Measurements from ENCODE around the gene NCKAP5.

Gene NCKAP5

DNA sequence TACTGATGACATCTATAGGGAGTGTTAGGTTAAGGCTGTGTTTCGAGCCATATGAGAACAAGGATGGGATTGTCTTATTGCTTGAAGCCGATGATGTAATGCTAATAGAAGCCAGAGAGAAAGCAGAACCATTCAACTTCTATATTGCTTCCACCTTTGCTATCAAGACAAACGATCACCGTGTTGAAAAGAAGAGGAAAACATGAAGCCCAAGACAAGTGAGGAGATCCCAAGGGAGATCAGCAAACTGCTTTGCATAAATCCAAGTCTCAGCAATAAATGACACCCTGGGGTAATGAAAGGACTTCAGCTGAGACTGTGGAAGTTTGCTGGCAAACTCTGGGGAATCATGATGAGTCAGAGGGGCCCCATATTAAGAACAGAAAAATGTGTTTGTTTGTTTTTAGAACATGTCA lies 206.2 kb downstream of the NCKAP5 start:
- Histone ChIP-seq H3K27me3 (ENCODE audit: control insufficient read depth in 1 of 2, insufficient read depth in 2 of 2, low read length in 2 of 2) (no peaks in the 10 kb centered on the region), H3K27ac (ENCODE audit: low read depth, low read length) (no peak overlapping the region), H3K9me3 (ENCODE audit: control insufficient read depth in 1 of 2, low read length in 2 of 2) (no peaks in the 10 kb centered on the region), H3K36me3 (ENCODE audit: control insufficient read depth in 1 of 2, insufficient read depth in 2 of 2, low read length in 2 of 2) (no peaks in the 10 kb centered on the region), H3K4me1 (ENCODE audit: control insufficient read depth in 1 of 2, insufficient read depth in 2 of 2, low read length in 2 of 2) (no peaks in the 10 kb centered on the region), H3K9ac (ENCODE audit: low read depth in 1 of 2, low read length in 2 of 2) (no peak overlapping the region), H3K4me3 (ENCODE audit: low read depth in 1 of 2, low read length in 2 of 2) (no peak overlapping the region)

DNA sequence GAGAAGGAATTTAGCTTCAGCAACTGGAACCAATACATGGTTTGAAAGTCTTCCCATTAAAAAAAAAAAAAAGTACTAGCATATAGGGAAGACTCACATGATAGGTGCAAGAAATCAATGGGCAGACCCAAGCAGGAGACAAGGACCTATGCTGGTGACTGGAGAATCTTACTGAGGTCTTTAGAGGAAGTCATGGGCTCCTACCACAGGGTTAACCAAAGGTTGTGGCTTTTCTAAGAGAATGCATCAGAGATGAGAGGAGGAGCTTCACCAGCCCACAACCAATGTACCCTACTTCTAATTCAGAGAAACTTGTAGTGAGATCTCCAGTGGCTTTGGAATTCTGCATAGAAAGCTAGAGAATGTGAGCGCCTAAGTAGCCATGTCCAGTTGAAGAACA lies 207.4 kb downstream of the NCKAP5 start:
- no peak overlapping the region for H3K9ac ChIP-seq (ENCODE audit: low read depth in 1 of 2, low read length in 2 of 2)
- H3K9me3 ChIP-seq (ENCODE audit: control insufficient read depth in 1 of 2, low read length in 2 of 2) = no peaks in the 10 kb centered on the region
- no peak overlapping the region for H3K4me3 ChIP-seq (ENCODE audit: low read depth in 1 of 2, low read length in 2 of 2)
- no peaks in the 10 kb centered on the region for H3K27me3 ChIP-seq (ENCODE audit: control insufficient read depth in 1 of 2, insufficient read depth in 2 of 2, low read length in 2 of 2)
- no peaks in the 10 kb centered on the region for H3K4me1 ChIP-seq (ENCODE audit: control insufficient read depth in 1 of 2, insufficient read depth in 2 of 2, low read length in 2 of 2)
- H3K36me3 ChIP-seq (ENCODE audit: control insufficient read depth in 1 of 2, insufficient read depth in 2 of 2, low read length in 2 of 2) = no peaks in the 10 kb centered on the region
- H3K27ac ChIP-seq (ENCODE audit: low read depth, low read length) = no peak overlapping the region

DNA sequence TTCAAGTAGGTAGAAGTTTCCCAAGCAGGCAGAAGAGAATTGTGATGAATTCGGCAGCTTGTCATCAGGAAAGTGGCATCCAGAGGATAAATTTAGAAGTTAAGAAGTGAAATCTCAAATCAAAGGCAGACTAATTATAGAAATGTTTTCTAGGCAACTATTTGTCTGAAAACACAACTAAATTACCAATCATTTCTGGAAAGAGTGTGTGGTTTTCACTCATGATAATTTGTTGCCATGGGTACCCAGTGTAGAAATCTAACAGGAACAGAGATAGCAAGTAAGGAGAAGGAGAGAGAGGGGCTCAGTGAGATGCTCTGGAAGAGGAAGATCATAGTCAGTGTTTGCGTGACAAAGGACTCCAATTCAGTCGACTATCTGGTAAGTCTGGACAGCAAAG lies 208.1 kb downstream of the NCKAP5 start:
- no peak overlapping the region for H3K9ac ChIP-seq (ENCODE audit: low read depth in 1 of 2, low read length in 2 of 2)
- no peaks in the 10 kb centered on the region for H3K36me3 ChIP-seq (ENCODE audit: control insufficient read depth in 1 of 2, insufficient read depth in 2 of 2, low read length in 2 of 2)
- H3K27ac ChIP-seq (ENCODE audit: low read depth, low read length) = no peak overlapping the region
- no peaks in the 10 kb centered on the region for H3K4me1 ChIP-seq (ENCODE audit: control insufficient read depth in 1 of 2, insufficient read depth in 2 of 2, low read length in 2 of 2)
- H3K27me3 ChIP-seq (ENCODE audit: control insufficient read depth in 1 of 2, insufficient read depth in 2 of 2, low read length in 2 of 2) = no peaks in the 10 kb centered on the region
- no peak overlapping the region for H3K4me3 ChIP-seq (ENCODE audit: low read depth in 1 of 2, low read length in 2 of 2)
- H3K9me3 ChIP-seq (ENCODE audit: control insufficient read depth in 1 of 2, low read length in 2 of 2) = no peaks in the 10 kb centered on the region

DNA sequence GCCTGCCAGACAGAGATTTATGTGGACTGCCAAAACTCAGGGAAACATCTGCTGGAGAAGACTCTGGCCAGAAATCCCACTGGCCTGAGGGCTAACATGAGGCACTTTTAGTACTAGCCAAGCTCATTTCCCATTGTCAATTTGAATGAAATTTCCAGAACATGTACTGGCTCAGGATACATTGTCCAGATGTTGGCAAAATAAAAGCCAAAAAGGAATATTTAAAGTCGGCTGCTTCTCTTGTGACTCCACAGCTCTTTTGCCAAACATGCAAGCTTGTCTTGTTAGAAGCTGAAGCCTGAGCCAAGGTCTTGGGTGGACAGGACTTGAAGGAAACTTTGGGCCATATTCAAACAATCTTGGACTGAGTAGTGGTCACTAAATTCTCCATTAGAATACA lies 215.5 kb downstream of the NCKAP5 start:
- Histone ChIP-seq H3K27me3 (ENCODE audit: control insufficient read depth in 1 of 2, insufficient read depth in 2 of 2, low read length in 2 of 2) (no peaks in the 10 kb centered on the region), H3K9me3 (ENCODE audit: control insufficient read depth in 1 of 2, low read length in 2 of 2) (no peaks in the 10 kb centered on the region), H3K4me3 (ENCODE audit: low read depth in 1 of 2, low read length in 2 of 2) (no peak overlapping the region), H3K36me3 (ENCODE audit: control insufficient read depth in 1 of 2, insufficient read depth in 2 of 2, low read length in 2 of 2) (no peaks in the 10 kb centered on the region), H3K27ac (ENCODE audit: low read depth, low read length) (no peak overlapping the region), H3K4me1 (ENCODE audit: control insufficient read depth in 1 of 2, insufficient read depth in 2 of 2, low read length in 2 of 2) (no peaks in the 10 kb centered on the region), H3K9ac (ENCODE audit: low read depth in 1 of 2, low read length in 2 of 2) (no peak overlapping the region)

DNA sequence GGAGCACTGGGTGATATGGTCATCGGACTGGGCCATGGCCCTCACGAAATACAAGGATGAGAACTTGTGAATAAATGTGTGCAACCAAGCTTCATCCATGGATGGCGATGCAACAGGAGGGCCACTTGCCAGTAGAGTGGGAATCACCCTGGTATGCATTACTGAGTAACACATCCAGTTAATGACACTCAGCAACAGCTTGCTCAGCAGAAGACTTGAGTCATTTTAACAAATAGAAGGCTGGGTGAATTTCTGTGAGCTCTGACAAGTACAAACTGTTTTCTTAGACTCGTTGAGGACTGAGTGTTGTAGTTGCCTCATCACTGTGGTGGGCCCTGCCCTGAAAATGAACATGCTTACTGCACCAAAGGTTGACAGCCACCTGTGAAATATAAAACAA lies 221.6 kb downstream of the NCKAP5 start:
- H3K27me3 ChIP-seq (ENCODE audit: control insufficient read depth in 1 of 2, insufficient read depth in 2 of 2, low read length in 2 of 2) = no peaks in the 10 kb centered on the region
- no peak overlapping the region for H3K4me3 ChIP-seq (ENCODE audit: low read depth in 1 of 2, low read length in 2 of 2)
- H3K4me1 ChIP-seq (ENCODE audit: control insufficient read depth in 1 of 2, insufficient read depth in 2 of 2, low read length in 2 of 2) = no peaks in the 10 kb centered on the region
- H3K36me3 ChIP-seq (ENCODE audit: control insufficient read depth in 1 of 2, insufficient read depth in 2 of 2, low read length in 2 of 2) = no peaks in the 10 kb centered on the region
- no peak overlapping the region for H3K9ac ChIP-seq (ENCODE audit: low read depth in 1 of 2, low read length in 2 of 2)
- H3K9me3 ChIP-seq (ENCODE audit: control insufficient read depth in 1 of 2, low read length in 2 of 2) = no peaks in the 10 kb centered on the region
- no peak overlapping the region for H3K27ac ChIP-seq (ENCODE audit: low read depth, low read length)

DNA sequence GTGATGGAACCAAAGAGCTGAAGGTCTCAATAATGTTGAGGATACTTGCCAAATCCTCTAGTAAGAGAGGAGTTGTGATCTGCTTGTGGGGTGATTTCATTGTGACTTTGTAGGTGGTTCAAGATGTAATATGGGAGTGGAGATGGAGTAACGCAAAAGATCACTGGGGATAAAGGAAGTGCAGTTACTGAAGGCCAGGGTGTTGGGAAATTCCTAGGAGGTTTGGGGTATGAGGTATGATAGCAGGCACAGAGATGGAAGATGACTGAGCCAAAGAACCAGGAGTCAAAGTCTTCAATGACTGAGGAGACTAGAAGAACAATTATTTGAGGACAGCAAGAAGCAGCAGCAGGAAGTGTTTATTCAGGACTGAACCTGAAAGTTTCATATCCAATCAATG lies 222.6 kb downstream of the NCKAP5 start:
- Histone ChIP-seq H3K27me3 (ENCODE audit: control insufficient read depth in 1 of 2, insufficient read depth in 2 of 2, low read length in 2 of 2) (no peaks in the 10 kb centered on the region), H3K9ac (ENCODE audit: low read depth in 1 of 2, low read length in 2 of 2) (no peak overlapping the region), H3K9me3 (ENCODE audit: control insufficient read depth in 1 of 2, low read length in 2 of 2) (no peaks in the 10 kb centered on the region), H3K27ac (ENCODE audit: low read depth, low read length) (no peak overlapping the region), H3K4me3 (ENCODE audit: low read depth in 1 of 2, low read length in 2 of 2) (no peak overlapping the region), H3K36me3 (ENCODE audit: control insufficient read depth in 1 of 2, insufficient read depth in 2 of 2, low read length in 2 of 2) (no peaks in the 10 kb centered on the region), H3K4me1 (ENCODE audit: control insufficient read depth in 1 of 2, insufficient read depth in 2 of 2, low read length in 2 of 2) (no peaks in the 10 kb centered on the region)

DNA sequence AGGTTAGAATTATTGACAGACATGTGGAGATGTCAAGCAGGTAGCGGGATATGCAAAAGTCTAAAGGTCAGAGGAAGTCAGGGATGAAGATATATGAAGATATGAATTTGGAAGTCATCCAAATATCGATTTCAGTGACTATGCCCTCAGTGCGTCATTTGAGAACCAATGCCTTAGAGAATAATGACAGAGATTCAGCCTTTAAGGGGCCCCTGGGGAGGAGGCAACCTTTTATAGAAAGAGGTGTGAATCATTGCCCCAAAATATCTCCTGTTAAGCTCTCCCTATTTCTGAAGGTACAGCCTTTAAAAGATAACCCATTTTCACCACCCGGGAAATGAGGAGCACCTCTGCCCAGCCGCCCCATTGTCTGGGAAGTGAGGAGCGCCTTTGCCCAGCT lies 223.4 kb downstream of the NCKAP5 start:
- Histone ChIP-seq H3K9me3 (ENCODE audit: control insufficient read depth in 1 of 2, low read length in 2 of 2) (no peaks in the 10 kb centered on the region), H3K36me3 (ENCODE audit: control insufficient read depth in 1 of 2, insufficient read depth in 2 of 2, low read length in 2 of 2) (no peaks in the 10 kb centered on the region), H3K4me1 (ENCODE audit: control insufficient read depth in 1 of 2, insufficient read depth in 2 of 2, low read length in 2 of 2) (no peaks in the 10 kb centered on the region), H3K27me3 (ENCODE audit: control insufficient read depth in 1 of 2, insufficient read depth in 2 of 2, low read length in 2 of 2) (no peaks in the 10 kb centered on the region), H3K27ac (ENCODE audit: low read depth, low read length) (no peak overlapping the region), H3K4me3 (ENCODE audit: low read depth in 1 of 2, low read length in 2 of 2) (no peak overlapping the region), H3K9ac (ENCODE audit: low read depth in 1 of 2, low read length in 2 of 2) (no peak overlapping the region)

DNA sequence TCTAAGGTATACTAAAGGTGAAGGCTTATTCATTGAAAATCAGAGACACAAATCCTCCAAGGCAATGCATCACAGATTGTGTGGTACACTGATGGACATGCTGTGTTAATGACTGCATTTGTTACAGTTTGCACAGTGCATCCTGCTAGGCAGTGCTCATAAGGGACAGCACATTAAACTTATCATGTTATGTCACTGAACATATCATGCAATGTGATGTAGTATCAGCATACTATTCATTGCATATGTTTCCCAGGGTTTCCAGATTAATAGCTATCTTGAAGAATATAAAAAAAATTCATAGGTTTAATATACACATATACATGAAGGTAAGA lies 225.3 kb downstream of the NCKAP5 start:
- no peaks in the 10 kb centered on the region for H3K9me3 ChIP-seq (ENCODE audit: control insufficient read depth in 1 of 2, low read length in 2 of 2)
- no peaks in the 10 kb centered on the region for H3K36me3 ChIP-seq (ENCODE audit: control insufficient read depth in 1 of 2, insufficient read depth in 2 of 2, low read length in 2 of 2)
- H3K4me1 ChIP-seq (ENCODE audit: control insufficient read depth in 1 of 2, insufficient read depth in 2 of 2, low read length in 2 of 2) = no peaks in the 10 kb centered on the region
- no peak overlapping the region for H3K4me3 ChIP-seq (ENCODE audit: low read depth in 1 of 2, low read length in 2 of 2)
- H3K27ac ChIP-seq (ENCODE audit: low read depth, low read length) = no peak overlapping the region
- H3K27me3 ChIP-seq (ENCODE audit: control insufficient read depth in 1 of 2, insufficient read depth in 2 of 2, low read length in 2 of 2) = no peaks in the 10 kb centered on the region
- H3K9ac ChIP-seq (ENCODE audit: low read depth in 1 of 2, low read length in 2 of 2) = no peak overlapping the region

DNA sequence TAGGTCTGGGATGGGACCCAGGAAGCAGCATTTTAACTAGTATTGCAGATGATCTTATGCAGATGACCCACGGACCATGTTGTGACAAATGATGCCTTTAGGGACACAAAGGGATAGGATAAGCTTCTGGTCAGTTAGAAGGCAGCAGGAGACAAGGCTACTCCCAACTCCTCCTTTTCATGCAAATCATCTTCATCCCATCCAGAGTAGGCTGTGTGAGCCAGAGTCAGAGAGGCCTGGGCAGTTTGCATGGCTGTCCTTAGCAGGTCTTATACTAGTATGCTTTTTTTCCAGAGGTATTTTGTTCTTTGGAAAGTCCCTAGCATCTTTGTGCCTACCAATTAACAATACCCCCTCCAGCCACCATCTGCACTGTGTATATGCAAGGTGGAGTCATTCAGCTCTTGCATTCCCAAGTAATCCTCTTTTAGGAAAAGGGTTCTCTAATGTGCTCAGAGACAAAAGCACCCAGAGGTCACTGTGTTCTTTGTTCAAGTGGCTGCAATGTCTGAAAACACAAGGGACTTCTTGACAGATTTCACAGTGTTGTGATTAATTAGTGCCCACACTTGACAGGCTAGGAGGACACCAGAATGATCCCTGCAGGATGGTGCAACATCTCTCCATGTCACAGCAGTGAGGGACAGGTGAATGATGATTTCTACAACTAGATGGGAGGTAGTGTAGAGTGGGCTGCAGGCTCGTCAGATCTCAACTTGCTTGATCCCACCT lies 225.8 kb downstream of the NCKAP5 start:
- H3K27ac ChIP-seq (ENCODE audit: low read depth, low read length) = no peak overlapping the region

DNA sequence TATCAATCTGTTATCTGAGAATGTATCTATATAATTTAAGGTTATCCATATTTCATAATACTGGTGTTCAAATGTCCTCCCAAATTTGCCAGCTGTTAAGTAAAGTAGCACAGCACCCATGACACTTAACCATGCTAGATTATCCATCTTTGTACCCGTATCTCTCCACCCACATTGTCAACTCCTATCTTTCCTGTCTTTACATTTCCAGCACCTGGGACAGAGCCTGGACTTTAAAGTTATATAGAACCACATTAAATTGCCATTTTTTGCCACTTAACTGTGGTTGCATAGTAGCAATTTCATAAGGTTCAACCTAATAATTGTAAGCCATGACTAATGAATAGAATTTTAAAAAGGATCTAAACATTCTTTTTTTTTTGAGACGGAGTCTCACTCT lies 226.7 kb downstream of the NCKAP5 start:
- H3K36me3 ChIP-seq (ENCODE audit: control insufficient read depth in 1 of 2, insufficient read depth in 2 of 2, low read length in 2 of 2) = no peaks in the 10 kb centered on the region
- H3K9ac ChIP-seq (ENCODE audit: low read depth in 1 of 2, low read length in 2 of 2) = no peak overlapping the region
- H3K27me3 ChIP-seq (ENCODE audit: control insufficient read depth in 1 of 2, insufficient read depth in 2 of 2, low read length in 2 of 2) = no peaks in the 10 kb centered on the region
- H3K9me3 ChIP-seq (ENCODE audit: control insufficient read depth in 1 of 2, low read length in 2 of 2) = no peaks in the 10 kb centered on the region
- no peaks in the 10 kb centered on the region for H3K4me1 ChIP-seq (ENCODE audit: control insufficient read depth in 1 of 2, insufficient read depth in 2 of 2, low read length in 2 of 2)
- H3K27ac ChIP-seq (ENCODE audit: low read depth, low read length) = no peak overlapping the region
- no peak overlapping the region for H3K4me3 ChIP-seq (ENCODE audit: low read depth in 1 of 2, low read length in 2 of 2)

More for the DNA sequence above, 225.8 kb downstream of the NCKAP5 start:
- Histone ChIP-seq H3K27me3 (ENCODE audit: control insufficient read depth in 1 of 2, insufficient read depth in 2 of 2, low read length in 2 of 2) (no peaks in the 10 kb centered on the region), H3K36me3 (ENCODE audit: control insufficient read depth in 1 of 2, insufficient read depth in 2 of 2, low read length in 2 of 2) (no peaks in the 10 kb centered on the region), H3K4me1 (ENCODE audit: control insufficient read depth in 1 of 2, insufficient read depth in 2 of 2, low read length in 2 of 2) (no peaks in the 10 kb centered on the region), H3K9me3 (ENCODE audit: control insufficient read depth in 1 of 2, low read length in 2 of 2) (no peaks in the 10 kb centered on the region), H3K9ac (ENCODE audit: low read depth in 1 of 2, low read length in 2 of 2) (no peak overlapping the region), H3K4me3 (ENCODE audit: low read depth in 1 of 2, low read length in 2 of 2) (no peak overlapping the region)

DNA sequence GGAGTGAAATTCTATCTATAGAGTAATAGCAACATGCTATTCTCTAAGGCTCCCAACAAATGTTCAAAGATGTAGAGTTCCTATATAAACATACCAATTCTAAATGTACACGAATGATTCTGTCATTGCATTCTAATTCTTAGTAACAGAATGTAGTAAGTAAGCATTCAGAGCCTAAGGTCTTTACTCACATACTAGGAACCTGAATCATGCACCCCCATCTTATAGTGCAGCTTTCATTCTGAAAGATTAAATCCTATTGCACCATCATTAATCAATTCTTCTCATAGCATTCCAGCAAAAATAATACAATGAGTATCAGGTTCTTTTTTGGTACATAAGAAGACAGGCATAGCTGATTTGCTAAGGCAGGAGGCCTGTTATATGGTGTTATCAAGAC lies 230.0 kb downstream of the NCKAP5 start:
- no peak overlapping the region for H3K4me3 ChIP-seq (ENCODE audit: low read depth in 1 of 2, low read length in 2 of 2)
- no peaks in the 10 kb centered on the region for H3K36me3 ChIP-seq (ENCODE audit: control insufficient read depth in 1 of 2, insufficient read depth in 2 of 2, low read length in 2 of 2)
- H3K9me3 ChIP-seq (ENCODE audit: control insufficient read depth in 1 of 2, low read length in 2 of 2) = no peaks in the 10 kb centered on the region
- no peaks in the 10 kb centered on the region for H3K4me1 ChIP-seq (ENCODE audit: control insufficient read depth in 1 of 2, insufficient read depth in 2 of 2, low read length in 2 of 2)
- H3K27ac ChIP-seq (ENCODE audit: low read depth, low read length) = no peak overlapping the region
- no peaks in the 10 kb centered on the region for H3K27me3 ChIP-seq (ENCODE audit: control insufficient read depth in 1 of 2, insufficient read depth in 2 of 2, low read length in 2 of 2)
- H3K9ac ChIP-seq (ENCODE audit: low read depth in 1 of 2, low read length in 2 of 2) = no peak overlapping the region
